Embryonic facial prominence (tissue), 1 donor: ENCODE measurements around the gene DIS3.
"Not testable (repeated sequence)": the region's sequence is repeated elsewhere in the genome, so short reads cannot be mapped to it uniquely, and the experiment has no call there.

Experiments used
- DNase-seq: peaks from one replicate; pipeline ENCODE4 v3.0.0-alpha.2; 2016; ENCODE audit errors: extremely low spot score

DIS3 gene

DNA sequence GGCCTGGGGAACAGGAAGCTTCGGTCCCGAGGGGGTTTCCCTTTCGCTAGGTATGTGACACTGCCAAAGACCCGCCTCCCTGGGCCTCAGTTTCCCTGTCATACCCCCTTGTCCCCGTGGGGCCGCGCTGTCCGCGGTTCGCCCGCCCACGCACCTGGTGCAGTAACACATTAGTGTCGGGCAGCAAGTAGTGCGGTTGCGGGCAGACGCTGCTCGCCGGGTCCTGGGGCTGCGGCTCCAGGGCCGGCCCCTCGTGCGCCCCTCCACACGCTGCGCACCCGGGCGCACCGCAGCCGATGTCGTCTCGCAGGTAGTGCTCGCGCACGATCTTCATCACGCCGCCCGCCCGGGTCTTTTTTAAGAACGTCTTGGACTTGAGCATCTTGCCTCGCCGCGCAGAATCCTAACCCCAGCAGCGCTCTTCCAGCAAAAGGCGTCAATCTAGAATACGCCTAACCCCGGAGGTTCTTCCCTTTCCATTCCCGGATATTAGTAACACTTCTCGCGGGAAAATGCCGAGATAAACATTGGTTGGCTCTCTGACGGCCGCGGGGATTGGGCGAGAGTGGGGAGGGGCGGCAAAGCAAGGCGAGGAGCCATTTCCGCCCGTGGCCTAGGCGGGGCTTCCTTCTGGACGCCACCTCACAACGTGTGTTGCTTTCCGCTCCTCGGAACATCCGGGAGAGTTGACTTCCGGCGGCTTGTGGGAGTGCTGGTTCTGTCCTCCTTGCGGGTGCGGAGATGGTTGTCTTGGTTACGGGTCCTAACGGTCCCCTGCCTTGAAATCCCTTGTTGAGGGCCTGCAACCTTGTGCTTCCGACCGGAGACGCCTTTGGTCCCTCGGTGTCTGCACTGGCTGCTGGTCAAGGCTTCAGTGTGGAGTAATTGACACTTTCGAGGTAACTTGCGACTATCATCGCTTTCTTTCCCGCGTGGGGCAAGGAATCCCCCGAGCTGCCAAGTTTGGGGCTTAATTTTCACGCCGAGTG lies at the start of gene DIS3, which contains the start of gene PIBF1:
DIS3 (minus strand) TSS at position 450 of the 989 bp plus-strand sequence; CDS start at position 382, 68 bp downstream.
PIBF1 (plus strand) TSS at position 683 of the 989 bp plus-strand sequence. CDS start 1,337 bp downstream, outside the sequence.
- peak; percentile 92 for DNase-seq

DNA sequence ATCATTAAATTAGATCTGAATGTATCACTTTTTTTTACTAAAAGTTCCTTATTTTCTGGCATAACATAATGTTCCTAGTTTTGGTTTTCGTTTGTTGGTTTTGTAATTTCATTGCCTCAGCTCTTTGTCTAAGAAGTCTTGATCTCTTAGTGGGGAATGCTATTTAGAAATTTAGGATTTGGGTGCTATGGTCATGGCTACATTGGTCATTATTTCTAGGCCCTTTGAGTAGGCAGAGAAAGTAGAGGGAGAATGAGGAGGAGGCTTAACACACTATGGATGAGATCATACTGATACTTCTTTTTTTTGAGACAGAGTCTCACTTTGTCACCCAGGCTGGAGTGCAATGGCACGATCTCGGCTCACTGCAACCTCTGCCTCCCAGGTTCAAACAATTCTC lies 42.0 kb upstream of the DIS3 start:
- DNase-seq, result no peak

- no peak for DNase-seq
Measured at GRCh38 chr13:72823081-72823480, 41.4 kb upstream of the DIS3 start.

- no peak for DNase-seq
Measured at GRCh38 chr13:72820898-72821279, 39.2 kb upstream of the DIS3 start.

GRCh38 chr13:72820156-72820897 lies 38.6 kb upstream of the DIS3 start:
- DNase-seq, result no peak

DNA sequence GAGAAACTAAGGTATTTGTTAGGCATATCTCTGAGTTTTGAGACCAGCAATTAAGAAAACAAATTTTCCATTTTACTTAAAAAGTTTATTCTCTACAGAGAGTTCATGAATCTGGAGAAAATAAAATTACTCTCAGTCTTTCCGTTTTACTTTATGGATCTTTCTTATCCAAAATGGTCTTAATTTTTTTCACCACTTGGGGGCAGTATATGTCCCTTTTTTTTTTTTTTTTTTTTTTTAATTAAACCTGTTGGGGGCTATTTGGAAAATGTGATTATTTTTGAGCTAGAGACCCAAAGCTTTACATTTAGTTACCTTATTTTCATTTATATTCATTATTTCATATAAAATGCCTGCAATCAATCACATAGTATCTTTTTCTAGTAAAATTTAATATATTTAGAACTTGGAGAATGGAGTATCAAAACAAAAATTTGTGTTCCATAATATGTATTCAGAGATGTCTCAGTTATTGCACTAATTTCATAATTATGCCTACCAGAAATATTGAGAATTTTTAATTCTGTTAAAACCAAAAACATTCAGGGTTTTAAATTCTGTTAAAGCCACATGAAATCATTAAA lies 27.3 kb upstream of the DIS3 start:
- no peak for DNase-seq

- not testable (repeated sequence) for DNase-seq
Measured at GRCh38 chr13:72806514-72806913, 24.8 kb upstream of the DIS3 start.

DNA sequence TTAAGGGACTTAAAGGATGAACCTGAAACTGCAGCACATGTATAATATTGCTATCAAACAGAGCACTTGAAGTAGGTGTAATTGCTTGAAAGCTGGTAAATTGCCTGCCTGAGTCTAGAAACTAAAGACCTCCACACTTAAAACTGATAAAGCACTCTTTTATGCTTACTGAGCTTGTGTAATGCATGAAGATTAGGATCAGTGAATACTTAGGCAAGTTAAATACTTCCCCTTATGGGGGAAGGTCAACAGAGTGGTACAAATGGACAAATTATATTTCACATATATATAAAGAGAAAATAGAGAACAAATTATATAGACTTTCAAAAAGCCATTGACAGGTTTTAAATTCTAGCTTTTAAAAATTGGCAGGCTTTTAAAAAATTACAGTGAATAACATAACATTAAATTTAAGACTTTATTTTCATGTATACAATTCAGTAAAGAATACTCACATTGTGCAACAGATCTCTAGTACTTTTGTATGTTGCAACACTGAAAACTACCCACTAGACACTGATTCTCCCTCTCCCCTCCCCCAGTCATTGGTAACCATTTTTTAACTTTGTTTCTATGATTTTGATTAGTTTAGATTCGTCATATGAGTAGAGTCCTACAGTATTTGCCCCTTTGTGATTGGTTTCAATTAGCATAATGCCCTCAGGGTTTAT lies 24.1 kb upstream of the DIS3 start:
- no peak for DNase-seq

- no peak for DNase-seq
Measured at GRCh38 chr13:72804301-72804700, 22.6 kb upstream of the DIS3 start.

- no peak for DNase-seq
Measured at GRCh38 chr13:72798817-72799216, 17.1 kb upstream of the DIS3 start.

DNA sequence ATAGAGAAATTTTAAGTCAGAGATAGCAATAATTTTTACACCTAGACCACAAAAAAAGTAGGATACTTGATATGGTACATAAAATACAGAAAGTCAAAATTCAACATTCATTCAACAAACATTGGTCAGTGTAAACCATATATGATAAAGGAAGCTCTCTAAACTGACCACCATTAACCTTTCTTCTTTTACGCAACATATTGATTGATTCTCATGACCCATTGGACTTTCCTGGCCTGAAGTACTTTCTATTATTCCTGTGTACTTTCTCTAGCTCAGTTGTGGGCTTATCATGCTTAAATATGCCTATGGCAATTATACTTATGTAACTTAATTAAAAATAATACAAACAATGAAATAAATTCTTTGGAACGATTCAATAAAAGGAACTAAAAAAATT lies 10.9 kb upstream of the DIS3 start:
- no peak for DNase-seq

GRCh38 chr13:72788831-72789230 lies 7.1 kb upstream of the DIS3 start:
- DNase-seq, result no peak

DNA sequence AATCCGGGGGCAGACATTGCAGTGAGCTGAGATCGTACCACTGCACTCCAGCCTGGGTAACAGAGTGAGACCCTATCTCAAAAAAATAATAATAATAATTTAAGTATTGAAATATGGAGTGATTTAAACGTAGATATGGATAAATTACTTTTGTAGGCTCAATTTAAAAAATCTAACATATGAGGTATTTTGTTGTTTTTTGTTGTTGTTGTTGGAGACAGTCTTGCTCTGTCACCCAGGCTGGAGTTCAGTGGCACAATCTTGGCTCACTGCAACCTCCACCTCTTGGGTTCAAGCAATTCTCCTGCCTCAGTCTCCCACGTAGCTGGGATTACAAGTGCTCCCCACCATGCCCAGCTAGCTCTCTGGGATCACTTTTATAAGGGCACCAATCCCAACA lies 3.0 kb upstream of the DIS3 start:
- not testable (repeated sequence) for DNase-seq

DNA sequence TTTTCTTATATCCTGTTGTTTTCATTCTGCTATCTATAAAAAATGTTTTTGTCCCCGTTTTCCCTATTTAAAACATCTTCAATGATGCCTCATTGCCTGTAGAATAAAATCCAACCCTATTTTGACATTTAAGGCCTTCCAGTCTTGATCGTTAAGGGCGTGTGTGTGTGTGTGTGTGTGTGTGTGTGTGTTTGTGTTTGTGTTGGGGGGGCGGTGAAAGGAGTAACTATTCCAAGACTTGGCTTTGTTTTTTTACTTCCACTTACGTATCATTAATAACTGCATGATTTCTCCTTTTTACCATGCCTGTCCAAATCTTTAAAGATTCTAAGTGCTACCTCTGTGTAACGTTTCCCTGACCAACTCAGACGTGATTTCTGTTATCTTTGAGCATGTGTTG lies 1.0 kb upstream of the DIS3 start:
- DNase-seq, result no peak

DNA sequence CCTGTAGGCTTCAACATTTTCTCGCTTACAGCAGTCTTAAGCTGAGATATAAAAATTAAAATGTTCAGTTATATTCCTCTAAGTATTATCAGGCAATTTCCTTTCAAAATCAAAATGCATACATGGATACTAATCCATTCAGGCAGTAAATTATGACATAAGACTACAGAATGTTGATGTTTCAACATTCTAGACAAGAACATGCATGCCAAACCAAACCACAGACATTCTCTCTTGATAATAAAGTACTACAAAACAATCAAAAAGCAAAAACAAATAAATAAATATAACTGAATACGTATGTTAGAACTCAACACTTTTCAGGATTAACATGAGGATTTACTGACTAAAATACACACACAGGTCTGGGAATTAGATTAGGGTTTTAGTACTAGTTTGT lies 7.7 kb downstream of the DIS3 start:
- DNase-seq, result no peak

DNA sequence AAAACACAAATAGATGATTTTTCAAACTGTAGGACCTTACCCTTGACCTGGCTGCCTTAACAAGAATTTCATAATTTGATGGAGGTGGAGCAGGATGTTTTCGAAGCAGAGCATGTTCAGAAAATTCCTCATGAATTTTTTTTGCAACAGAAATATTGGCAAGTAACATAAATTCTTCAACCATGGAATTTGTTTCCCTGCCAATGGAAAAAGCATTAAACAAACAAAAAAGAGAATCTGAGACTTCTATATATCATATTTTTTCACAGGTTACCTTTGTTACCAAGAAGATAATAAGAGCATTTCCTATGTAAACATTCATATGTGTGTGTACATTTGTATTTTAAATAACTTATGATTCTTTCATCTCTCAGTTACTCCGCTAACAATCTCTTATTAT lies 18.3 kb downstream of the DIS3 start:
- DNase-seq, result no peak

DNA sequence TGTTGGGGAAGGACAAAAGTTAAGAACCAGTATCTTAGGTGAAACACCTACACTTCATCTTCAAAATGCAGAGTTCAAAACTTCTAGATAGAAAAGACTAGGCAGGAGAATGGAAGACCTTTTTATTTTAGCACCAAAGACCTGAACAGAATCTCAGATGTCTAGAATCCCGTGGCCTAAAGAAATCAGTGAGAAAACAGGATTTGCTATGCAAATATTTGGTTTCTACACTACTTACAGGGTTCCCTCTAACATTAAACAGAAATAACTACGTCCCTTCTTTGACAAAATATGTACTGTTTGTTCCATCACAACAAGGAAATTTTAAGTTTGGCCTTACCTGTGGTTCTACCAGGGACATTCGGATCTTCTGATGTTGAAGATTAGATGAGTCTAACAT lies 21.5 kb downstream of the DIS3 start:
- DNase-seq, result no peak

- DNase-seq, result no peak
Measured at GRCh38 chr13:72757792-72758535, 23.7 kb downstream of the DIS3 start.

GRCh38 chr13:72754111-72754510 lies 27.6 kb downstream of the DIS3 start:
- no peak for DNase-seq

DNA sequence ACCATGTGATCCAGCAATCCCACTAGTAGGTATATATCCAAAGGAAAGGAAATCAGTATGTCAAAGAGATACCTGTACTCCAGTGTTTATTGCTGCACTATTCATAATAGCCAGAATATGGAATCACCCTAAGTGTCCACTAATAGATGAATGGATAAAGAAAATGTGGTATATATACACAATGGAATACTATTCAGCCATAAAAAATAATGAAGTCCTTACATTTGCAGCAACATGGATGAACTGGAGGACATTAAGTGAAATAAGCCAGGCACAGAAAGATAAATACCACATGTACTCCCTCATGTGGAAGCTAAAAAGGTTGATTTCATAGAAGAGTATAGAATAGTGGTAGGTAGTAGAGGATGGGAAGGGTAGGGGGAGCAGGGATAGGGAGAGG lies 30.5 kb downstream of the DIS3 start:
- DNase-seq, result no peak

DNA sequence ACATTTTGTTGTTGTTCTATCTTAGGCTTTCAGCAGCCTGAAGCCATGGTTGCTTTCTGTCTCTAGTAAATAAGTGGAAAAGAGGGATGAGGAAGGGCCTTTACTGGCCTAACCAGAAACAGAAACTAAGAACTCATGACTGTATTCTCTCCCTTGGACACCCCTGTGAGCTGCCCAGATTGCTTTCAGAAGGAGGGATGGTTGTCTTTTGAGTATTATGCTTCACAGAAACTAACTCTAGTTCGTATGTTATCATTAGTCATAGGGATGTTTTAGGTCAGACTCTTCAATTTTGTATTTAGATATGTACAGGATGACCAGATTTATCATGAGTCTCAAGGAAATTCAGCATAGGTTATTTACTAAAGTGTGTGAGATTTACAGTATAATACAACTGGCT lies 36.4 kb downstream of the DIS3 start:
- no peak for DNase-seq
